GM19452 (cell line): ENCODE results near the gene PLP1.
"Not testable (repeated sequence)": the region's sequence is repeated elsewhere in the genome, so short reads cannot be mapped to it uniquely, and the experiment has no call there.

Experiments
- ATAC-seq: cut with Tn5 transposase; IDR thresholded peaks from one replicate; pipeline ENCODE4 v1.9.1; 2021; ENCODE audit not compliant: unreplicated experiment

Gene PLP1, protein sequence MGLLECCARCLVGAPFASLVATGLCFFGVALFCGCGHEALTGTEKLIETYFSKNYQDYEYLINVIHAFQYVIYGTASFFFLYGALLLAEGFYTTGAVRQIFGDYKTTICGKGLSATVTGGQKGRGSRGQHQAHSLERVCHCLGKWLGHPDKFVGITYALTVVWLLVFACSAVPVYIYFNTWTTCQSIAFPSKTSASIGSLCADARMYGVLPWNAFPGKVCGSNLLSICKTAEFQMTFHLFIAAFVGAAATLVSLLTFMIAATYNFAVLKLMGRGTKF

DNA sequence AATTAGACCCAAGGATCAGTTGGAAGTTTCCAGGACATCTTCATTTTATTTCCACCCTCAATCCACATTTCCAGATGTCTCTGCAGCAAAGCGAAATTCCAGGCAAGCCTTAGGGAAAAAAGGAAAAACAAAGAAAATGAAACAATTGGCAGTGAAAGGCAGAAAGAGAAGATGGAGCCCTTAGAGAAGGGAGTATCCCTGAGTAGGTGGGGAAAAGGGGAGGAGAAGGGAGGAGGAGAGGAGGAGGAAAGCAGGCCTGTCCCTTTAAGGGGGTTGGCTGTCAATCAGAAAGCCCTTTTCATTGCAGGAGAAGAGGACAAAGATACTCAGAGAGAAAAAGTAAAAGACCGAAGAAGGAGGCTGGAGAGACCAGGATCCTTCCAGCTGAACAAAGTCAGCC, at the start of gene PLP1:
Gene PLP1 (plus strand): TSS at position 295 of the 400 bp plus-strand sequence. CDS start 156 bp downstream, outside the sequence.
- ATAC-seq = no peak

GRCh38 chrX:103727115-103727514, 49.5 kb upstream of the PLP1 start:
- ATAC-seq = no peak

DNA sequence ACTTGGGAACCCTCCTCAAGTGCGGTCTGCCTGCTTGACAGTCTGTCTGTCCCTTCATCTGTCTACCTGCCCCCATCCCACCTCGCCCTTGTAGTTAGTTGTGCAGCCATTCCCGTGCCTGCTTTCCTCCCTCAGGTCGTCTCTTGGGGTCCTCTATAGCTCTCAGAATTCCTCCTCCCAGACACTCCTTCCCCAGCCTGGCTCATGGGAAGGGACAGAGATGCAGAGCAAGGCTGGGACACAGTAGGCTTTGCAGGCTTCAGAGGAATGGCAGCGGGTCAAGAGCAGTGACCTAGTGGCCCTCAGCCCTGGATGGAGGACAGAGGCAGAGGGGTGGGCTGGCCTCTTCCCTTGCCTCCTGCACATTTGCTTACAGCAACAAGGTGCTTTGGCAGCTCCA, 47.6 kb upstream of the PLP1 start:
- no peak for ATAC-seq

DNA sequence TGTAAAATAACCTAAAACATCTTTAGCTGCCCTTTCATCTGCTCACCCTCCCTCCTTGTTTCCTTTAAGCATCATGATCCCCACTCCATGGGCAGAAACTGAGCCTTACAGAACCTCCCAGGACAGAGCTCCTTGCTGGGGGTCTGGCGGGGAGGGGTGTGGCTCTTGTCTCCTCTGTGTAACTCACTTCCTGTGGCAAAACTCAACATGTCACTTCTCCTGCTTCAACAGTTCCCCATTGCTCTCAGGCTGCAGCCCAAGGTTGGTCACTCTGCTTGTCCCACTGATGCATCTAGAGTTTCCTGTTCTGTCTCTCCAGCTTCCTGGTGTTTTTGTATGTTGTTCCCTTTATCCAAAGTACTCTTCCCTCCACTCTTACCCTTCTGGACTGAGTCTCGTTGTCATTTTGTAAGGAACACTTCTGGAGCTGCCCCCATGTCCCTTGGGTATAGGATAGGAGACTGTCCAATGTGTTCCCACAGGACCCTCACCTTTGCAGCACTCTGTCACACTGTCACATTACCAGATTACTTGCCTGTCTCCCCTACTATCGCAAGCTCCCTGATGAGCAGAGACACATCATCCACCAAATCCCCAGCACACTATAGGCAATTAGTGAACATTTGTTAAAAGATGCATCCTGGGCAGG, 46.4 kb upstream of the PLP1 start:
- ATAC-seq = no peak

DNA sequence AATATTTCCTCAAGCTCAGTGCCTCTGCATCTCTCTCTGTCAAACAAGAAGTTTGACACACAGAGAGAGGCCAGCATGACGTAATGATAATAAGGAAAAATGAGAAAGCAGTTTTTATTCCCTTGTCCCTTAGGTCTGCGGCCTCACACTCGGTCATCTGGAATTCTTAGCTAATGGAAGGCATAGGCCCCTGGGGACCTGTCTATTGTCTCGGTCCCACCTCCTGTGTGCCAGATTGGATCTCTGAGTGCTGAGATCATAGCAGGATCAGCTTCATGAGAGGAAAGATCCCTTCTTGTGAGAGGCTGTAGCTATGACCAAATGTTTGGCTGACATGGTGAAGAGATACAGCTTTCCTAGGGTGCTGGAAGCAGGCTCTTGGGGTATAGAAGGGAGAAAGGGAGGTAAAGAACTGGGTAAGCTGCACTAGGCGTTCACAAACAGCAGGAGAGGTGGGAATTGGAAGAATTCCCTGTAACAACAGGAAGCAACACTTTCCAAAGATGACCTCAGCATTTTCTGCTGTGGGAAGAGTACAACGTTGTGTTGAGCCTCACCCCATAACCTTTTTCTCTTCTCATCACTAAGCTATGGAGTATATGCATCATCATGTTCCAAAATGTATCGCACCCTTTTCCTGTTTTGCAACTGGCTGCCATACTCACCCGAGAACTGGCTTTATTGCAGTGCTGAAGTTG, 45.7 kb upstream of the PLP1 start:
- no peak for ATAC-seq

DNA sequence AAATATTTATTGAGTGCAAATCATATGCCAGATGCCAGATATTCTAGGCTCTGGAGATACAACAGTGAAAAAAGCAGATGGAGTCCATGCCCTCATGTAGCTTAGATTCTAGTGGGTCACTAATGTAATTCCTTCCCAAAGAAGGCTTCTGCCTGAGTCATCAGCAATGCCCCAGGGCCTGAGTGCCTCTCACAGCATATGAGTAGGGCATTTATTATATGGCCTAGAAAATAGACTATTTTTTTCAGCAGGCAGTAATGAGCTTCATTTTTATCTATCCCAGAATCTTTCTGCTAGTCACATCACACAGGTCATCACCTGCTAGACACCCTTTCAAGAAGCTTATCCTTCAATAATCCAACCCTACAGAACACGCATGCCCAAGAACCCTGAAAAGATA, 43.6 kb upstream of the PLP1 start:
- ATAC-seq = no peak

DNA sequence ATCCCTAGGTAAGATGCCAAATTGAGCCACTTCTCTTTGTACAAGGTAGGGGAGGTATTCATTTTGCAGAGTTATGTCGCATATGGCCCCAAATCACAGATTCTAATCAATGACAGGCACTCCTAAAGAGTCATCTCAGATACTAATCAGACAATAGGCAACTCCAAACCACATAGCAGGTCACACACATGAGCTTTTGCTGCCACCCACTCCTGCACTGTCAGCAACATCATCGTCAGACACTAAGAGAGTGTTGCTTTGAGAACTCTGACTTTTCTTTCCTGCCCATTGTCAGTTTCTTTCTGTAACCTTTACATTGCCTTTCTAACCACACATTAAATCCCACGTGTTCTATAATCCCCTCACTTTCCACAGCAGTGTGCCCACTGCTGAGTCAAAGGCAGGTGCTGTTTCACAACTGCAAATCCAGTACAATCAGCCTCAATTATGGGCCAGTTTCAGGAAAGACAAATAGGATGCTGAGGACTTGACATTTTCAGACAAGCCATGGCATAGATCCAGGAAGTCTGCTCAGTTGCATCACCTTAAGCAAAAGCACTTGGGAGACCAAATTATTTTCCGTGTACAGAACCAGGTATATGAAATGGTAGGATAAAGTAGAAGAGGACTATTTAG, 42.4 kb upstream of the PLP1 start:
- no peak for ATAC-seq

DNA sequence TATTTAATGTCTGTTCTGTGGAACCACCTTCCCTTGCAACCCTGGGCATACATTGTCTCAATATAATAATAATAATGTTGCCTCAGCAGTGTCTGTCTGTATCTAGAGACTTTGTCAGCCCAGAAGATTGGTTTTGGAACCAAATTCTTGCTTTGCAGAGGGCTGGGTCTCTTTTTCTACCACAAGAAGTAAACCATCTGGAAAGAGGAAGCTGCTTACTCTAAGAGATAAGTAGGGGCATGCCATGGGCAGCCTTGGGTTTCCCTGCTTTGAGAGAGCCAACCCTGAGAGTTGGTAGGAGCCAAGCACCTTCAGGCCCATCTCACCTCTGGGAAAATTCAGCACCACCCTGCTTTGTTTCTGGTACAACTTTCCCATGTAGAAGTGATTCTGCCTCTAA, 38.9 kb upstream of the PLP1 start:
- ATAC-seq = no peak

DNA sequence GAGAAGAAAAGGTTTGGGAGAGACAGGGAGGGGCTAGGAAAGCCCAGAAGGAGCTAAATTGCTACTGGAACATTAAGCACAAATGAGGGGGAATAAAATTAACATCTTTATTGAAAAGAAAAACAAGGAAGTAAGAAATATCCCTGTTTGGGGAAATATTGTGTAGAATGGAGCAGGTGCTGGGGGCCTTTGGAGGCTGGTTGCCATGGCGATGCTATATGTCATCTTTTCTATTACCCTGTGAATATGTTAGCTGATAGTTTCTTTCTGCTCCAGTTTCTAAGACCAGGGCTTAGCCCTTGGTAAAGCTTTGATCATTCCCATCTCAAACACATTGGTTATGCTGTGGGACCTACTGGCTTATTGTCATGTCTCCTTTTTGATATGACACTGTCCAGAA, 37.2 kb upstream of the PLP1 start:
- no peak for ATAC-seq

- no peak for ATAC-seq
Measured at GRCh38 chrX:103741879-103742278, 34.8 kb upstream of the PLP1 start.

- no peak for ATAC-seq
Measured at GRCh38 chrX:103742339-103742738, 34.3 kb upstream of the PLP1 start.

DNA sequence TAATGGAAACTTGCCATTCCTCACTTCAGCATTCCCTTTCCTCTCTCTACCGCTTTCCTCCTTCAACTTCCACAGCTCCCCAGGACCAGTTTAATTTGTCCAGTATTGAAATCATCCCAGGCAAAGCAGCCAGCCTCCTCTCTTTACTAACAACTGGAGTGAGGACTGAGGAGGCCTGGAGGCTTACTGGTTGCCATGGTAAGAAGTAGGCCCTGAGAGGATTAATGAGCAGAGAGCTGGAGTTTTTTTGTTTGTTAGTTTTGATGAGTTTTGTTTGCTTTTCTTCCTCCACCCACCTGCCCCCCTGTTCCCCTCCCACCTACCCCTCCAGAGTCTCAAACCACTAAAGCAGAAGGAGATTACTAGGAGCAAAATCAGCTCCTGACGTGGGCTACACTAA, 29.5 kb upstream of the PLP1 start:
- ATAC-seq = no peak

GRCh38 chrX:103754401-103754800, 22.2 kb upstream of the PLP1 start:
- no peak for ATAC-seq

GRCh38 chrX:103756736-103757135, 19.9 kb upstream of the PLP1 start:
- ATAC-seq = no peak

DNA sequence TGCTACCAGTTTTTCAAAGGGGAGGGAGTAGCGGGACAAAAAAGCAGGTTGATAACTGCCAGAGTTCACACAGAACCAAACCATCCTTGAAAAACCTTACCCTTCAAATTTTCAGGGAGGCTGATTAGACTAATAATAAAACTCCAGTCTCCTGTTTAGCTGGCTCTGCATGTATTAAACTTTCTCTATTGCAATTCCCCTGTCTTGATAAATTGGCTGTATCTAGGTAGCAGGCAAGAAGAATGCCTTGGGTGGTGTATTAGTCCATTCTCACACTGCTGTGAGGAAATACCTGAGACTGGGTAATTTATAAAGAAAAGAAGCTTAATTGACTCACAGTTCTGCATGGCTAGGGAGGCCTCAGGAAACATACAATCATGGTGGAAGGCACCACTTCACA, 18.1 kb upstream of the PLP1 start:
- ATAC-seq = no peak

GRCh38 chrX:103763541-103763940, 13.1 kb upstream of the PLP1 start:
- not testable (repeated sequence) for ATAC-seq

DNA sequence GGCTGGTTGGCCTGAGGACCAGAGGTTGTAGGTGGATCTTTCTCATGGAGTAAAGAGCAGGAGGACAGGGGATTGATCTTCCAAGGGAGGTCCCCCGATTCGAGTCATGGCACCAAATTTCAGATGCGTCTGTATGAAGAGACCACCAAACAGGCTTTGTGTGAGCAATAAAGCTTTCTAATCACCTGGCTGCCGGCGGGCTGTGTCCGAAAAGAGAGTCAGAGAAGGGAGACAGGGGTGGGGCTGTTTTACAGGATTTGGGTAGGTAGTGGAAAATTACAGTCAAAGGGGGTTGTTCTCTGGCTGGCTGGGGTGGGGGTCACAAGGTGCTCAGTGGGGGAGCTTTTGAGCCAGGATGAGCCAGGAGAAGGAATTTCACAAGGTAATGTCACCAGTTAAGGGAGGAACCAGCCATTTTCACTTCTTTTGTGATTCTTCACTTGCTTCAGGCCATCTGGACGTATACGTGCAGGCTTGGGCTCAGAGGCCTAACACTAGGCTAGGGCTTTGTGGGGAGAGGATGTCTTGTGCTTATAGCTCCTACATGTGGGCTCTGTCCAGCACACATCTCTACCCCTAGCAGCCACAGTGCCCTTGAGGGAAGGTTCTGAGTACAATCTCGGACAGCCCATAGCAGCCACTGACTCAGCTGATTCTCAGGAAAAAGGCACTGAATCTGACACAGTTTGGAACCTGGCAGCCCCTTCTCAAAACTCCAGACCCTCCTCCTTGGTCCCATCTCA, 9.7 kb upstream of the PLP1 start:
- ATAC-seq = not testable (repeated sequence)

DNA sequence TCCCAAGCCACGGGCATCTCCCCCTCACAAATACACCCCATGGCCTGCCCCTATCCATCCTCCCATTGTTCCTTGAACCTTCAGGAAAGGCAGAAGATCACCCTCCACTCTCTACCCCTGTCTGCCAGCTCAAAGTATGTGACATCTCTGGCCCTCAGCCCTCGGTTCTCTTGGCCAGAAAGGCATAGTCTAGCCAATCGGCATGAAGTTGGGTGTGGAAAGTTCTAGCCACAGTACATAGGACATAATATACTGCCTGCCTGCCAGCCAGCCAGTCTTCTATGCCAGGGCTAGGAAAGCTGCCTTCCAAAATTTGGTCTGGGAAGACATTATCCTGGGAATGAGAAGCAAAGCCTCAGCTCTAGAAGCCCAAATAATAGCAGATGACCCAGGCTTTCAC, 3.2 kb upstream of the PLP1 start:
- no peak for ATAC-seq

DNA sequence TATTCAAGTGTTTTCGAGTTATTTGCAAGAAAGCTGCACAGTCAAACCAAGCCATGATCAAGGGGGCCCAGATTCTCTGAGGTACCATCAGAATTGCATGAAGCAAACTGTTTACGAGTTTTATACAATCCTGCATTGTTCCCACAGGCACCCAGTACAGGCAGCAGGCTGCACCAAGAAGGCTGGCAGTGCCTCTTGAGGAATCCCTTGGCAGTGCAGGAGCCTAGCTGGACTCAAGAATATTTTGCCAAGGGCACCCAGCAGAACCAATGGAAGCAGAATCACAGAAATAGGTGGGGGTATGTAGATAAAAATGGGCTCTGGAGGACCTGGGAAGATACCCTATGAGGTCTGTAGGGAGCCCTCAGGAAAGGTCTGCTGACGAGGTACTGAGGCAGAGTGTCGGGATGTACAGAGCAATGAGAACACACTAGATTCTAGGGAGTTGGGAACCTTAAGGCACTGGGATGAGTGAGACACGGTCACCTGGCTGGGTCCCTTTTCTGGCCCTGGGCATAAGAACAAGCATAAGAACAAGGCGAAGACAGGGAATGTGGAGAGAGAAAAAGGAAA, 2.5 kb upstream of the PLP1 start:
- ATAC-seq = no peak

- no peak for ATAC-seq
Measured at GRCh38 chrX:103779141-103779789, 2.6 kb downstream of the PLP1 start.
